NCI-H2171 treated with DMSO at 0.1 percent for 48 hours (cell line): ENCODE results near the gene THBS1.

ENCODE experiments used
- DNase-seq: peaks from one replicate; lab custom pipeline; 2025; lab: John Stamatoyannopoulos, UW

The THBS1 gene

DNA sequence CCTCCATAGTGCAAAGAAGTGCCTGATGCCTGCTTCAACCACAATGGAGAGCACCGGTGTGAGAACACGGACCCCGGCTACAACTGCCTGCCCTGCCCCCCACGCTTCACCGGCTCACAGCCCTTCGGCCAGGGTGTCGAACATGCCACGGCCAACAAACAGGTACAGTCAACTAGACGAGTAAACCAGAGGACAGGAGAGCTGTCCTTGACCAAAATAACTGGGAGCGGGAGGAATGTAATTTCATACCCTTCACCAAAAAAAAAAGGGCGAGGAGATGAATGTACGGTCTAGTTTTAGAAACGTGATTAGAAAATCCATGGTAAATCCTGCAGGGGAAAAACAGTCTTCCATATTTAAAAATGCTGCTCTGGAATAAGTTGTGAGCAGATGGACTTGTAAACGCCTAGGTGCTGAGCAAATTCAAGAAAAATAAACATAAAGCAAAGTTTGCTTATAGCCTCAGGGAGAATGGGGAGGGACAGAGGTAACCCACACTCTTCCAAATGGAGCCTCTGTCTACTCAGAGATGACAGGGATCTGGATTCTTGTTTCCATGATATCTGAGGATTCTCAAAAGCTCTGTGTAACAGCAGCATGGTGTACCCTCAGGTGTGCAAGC lies 8.4 kb downstream of the THBS1 start:
- no peak for DNase-seq

DNA sequence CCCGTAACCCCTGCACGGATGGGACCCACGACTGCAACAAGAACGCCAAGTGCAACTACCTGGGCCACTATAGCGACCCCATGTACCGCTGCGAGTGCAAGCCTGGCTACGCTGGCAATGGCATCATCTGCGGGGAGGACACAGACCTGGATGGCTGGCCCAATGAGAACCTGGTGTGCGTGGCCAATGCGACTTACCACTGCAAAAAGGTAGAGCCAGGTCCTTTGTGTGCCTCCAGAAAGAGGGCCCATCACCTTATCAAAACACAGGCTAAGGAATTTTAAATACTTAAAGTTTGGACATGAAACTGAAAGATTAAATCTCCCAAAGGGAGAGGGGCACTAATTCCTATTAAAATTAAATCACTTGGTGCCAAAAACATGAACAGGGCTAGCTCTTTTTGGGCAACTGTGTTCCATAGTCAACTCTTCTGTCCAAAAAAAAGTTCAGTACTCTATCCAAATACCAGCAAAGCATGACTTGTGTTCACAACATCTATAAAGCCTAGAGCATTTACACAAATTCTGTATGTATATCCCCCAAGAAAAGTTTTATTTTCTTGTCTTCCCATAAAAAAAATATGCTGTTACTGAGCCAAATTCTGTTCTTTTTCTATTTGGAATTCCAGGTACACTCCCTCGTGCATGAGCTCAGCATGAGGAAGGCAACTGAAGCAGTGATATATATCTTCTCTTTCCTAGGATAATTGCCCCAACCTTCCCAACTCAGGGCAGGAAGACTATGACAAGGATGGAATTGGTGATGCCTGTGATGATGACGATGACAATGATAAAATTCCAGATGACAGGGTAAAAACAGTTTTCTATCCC lies 9.2 kb downstream of the THBS1 start:
- DNase-seq: no peak

DNA sequence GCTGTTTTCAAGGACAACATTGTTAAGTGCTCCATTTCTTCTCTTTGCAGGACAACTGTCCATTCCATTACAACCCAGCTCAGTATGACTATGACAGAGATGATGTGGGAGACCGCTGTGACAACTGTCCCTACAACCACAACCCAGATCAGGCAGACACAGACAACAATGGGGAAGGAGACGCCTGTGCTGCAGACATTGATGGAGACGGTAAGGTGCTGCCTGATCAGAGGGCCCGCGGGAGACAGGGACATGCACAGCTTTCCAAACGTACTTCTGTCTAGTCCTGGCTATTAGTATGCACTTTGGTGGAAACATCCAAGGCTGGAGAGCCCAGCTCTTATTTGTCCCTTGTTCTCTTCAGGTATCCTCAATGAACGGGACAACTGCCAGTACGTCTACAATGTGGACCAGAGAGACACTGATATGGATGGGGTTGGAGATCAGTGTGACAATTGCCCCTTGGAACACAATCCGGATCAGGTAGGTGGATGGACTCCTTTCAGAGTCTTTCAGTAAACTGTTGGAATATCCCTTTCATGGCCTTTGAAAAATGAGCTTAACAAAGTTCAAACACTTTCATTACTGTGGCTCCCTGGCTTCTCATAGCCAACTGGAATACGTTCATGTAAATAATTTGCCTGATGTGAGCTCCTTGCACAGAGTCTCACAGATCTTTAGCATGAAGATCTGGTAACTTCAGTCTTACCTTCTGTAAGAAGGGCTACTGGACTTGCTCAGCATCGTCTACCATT lies 10.4 kb downstream of the THBS1 start:
- no peak for DNase-seq

DNA sequence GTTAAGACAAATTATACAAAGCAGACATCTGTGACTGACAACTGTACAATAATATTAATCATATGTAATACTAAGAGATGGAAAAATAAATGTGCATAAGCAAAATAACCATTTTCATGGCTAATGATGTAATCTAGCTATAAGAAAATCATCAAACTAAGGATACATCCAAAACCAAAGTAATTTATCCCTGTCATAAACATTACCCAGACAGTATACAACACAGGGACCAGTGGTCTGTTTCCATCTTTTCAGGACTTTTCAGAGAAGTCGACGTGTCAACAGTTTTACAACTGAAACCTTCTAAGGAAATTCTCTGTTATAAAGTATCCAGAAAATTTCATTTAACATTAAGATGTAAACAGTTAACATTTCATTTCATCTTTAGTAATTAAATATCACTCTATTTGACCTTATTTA lies 11.0 kb downstream of the THBS1 start:
- no peak for DNase-seq

DNA sequence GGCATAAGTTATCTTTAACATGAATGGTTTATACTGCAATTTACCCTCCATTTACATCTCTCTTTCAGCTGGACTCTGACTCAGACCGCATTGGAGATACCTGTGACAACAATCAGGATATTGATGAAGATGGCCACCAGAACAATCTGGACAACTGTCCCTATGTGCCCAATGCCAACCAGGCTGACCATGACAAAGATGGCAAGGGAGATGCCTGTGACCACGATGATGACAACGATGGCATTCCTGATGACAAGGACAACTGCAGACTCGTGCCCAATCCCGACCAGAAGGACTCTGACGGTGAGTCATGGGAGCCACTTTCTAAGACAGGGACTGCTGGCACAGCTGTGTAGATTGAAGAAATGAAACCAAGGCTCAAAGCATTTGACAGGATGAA lies 11.6 kb downstream of the THBS1 start:
- no peak for DNase-seq

DNA sequence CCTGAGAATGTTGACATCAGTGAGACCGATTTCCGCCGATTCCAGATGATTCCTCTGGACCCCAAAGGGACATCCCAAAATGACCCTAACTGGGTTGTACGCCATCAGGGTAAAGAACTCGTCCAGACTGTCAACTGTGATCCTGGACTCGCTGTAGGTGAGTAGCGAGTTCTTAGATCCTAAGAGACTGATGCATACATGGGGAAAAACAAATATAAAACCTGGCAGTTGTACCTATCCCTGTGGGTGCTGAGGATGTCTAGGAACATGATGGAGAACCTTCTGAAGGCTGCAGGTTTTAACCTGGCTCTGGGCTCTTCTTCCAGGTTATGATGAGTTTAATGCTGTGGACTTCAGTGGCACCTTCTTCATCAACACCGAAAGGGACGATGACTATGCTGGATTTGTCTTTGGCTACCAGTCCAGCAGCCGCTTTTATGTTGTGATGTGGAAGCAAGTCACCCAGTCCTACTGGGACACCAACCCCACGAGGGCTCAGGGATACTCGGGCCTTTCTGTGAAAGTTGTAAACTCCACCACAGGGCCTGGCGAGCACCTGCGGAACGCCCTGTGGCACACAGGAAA lies 12.3 kb downstream of the THBS1 start:
- no peak for DNase-seq

DNA sequence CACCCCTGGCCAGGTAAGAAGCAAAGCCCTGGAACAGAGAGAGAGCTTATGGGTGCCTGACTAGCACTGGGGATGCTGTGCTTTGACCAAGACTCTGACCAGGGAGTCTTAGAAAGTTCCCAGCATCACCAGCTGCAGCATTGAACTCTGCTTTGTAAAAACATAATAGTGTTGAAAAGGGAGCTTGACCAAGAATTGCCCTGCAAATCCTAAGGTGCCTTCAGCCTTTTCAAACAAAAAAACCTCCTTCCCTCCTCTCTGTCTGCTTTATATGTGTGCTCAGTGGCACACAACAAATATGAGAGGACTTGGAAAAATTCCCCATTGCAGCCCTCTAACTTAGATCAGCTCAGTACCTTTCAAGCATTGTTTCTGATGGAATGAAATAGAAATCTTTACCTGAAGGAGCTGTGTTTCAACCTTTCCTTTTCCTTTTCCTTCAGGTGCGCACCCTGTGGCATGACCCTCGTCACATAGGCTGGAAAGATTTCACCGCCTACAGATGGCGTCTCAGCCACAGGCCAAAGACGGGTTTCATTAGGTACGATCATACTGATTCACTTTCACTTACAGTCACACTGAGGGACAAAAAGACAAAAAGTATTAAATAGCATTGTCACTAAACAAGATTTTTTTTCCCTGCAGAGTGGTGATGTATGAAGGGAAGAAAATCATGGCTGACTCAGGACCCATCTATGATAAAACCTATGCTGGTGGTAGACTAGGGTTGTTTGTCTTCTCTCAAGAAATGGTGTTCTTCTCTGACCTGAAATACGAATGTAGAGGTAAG lies 13.0 kb downstream of the THBS1 start:
- DNase-seq: no peak

DNA sequence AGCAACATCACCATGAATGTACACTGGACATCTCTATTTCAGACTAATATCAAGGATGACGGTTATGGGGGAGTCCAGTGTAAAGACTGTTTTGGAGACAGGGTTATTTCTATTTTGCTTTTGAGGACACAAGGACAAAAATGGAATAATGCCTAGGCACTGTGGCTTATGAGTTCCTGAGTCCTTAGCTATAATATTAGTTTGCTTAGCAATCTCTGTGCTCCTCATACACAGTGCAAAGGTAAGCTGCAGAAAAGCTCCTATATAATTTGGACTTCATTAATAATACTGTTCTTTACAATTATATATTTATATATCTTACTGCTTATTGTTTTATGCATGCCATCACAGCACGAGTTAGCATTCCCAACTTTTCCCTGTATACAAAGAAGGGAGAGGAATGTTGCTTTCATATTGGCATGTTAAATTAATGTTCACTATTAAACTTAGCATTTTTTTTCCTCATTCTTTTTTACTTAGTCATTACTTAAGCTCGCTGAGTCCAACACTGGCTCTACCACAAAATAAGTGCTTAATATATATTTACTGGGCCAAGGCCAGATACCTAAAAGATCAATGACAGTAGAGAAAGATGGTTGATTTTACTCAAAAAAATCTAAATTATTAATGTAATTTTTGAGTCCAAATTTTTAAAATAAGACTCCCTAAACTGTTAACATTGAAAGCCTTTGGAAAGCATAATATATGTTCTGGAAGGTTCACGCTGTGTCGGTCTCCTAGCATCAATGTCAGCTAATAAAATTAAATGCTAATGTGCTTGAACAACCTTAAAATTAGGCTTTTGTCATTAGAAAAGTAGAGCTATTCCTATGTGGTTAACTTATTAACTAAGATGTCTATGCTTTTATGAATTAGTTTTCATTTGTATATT lies 13.8 kb downstream of the THBS1 start:
- no peak for DNase-seq

DNA sequence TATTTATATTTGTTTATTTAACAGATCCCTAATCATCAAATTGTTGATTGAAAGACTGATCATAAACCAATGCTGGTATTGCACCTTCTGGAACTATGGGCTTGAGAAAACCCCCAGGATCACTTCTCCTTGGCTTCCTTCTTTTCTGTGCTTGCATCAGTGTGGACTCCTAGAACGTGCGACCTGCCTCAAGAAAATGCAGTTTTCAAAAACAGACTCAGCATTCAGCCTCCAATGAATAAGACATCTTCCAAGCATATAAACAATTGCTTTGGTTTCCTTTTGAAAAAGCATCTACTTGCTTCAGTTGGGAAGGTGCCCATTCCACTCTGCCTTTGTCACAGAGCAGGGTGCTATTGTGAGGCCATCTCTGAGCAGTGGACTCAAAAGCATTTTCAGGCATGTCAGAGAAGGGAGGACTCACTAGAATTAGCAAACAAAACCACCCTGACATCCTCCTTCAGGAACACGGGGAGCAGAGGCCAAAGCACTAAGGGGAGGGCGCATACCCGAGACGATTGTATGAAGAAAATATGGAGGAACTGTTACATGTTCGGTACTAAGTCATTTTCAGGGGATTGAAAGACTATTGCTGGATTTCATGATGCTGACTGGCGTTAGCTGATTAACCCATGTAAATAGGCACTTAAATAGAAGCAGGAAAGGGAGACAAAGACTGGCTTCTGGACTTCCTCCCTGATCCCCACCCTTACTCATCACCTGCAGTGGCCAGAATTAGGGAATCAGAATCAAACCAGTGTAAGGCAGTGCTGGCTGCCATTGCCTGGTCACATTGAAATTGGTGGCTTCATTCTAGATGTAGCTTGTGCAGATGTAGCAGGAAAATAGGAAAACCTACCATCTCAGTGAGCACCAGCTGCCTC lies 14.7 kb downstream of the THBS1 start:
- DNase-seq: no peak

DNA sequence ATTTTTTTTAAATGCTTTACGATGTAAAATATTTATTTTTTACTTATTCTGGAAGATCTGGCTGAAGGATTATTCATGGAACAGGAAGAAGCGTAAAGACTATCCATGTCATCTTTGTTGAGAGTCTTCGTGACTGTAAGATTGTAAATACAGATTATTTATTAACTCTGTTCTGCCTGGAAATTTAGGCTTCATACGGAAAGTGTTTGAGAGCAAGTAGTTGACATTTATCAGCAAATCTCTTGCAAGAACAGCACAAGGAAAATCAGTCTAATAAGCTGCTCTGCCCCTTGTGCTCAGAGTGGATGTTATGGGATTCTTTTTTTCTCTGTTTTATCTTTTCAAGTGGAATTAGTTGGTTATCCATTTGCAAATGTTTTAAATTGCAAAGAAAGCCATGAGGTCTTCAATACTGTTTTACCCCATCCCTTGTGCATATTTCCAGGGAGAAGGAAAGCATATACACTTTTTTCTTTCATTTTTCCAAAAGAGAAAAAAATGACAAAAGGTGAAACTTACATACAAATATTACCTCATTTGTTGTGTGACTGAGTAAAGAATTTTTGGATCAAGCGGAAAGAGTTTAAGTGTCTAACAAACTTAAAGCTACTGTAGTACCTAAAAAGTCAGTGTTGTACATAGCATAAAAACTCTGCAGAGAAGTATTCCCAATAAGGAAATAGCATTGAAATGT lies 15.6 kb downstream of the THBS1 start:
- no peak for DNase-seq

DNA sequence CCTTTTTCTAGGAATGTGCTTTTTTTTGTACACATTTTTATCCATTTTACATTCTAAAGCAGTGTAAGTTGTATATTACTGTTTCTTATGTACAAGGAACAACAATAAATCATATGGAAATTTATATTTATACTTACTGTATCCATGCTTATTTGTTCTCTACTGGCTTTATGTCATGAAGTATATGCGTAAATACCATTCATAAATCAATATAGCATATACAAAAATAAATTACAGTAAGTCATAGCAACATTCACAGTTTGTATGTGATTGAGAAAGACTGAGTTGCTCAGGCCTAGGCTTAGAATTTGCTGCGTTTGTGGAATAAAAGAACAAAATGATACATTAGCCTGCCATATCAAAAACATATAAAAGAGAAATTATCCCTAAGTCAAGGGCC lies 16.5 kb downstream of the THBS1 start:
- no peak for DNase-seq

DNA sequence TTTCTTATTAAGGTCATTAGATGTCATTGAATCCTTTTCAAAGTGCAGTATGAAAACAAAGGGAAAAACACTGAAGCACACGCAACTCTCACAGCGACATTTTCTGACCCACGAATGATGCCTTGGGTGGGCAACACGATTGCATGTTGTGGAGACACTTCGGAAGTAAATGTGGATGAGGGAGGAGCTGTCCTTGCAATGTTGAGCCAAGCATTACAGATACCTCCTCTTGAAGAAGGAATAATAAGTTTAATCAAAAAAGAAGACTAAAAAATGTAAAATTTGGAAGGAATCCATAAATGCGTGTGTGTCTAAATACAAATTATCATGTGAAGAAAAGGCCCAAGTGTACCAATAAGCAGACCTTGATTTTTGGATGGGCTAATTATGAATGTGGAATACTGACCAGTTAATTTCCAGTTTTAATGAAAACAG lies 16.9 kb downstream of the THBS1 start:
- DNase-seq: no peak

DNA sequence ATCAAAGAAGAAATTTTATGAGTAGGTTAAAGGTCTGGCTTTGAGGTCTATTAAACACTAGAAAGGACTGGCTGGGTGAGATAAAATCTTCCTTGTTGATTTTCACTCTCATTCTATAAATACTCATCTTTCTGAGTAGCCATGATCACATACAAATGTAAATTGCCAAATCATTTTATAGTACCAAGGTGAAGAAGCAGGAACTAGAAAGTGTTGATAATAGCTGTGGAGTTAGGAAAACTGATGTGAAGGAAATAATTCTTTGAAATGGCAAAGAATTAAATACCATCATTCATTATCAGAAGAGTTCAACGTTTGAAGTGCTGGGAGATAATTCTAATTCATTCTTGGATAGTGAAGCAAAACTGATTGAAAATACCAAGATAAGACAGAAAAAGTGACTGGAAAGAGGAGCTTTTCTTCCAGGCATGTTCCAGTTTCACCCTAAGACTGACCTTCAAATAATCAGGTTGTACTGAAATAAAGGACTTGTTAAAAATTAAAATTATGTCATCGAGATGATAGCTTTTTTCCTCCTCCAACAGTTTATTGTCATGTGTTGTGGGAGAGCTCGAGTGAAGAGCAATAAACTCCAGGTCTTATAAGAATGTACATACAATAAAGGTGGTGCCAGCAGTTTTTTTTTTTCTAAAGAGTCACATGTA lies 17.4 kb downstream of the THBS1 start:
- DNase-seq: no peak

DNA sequence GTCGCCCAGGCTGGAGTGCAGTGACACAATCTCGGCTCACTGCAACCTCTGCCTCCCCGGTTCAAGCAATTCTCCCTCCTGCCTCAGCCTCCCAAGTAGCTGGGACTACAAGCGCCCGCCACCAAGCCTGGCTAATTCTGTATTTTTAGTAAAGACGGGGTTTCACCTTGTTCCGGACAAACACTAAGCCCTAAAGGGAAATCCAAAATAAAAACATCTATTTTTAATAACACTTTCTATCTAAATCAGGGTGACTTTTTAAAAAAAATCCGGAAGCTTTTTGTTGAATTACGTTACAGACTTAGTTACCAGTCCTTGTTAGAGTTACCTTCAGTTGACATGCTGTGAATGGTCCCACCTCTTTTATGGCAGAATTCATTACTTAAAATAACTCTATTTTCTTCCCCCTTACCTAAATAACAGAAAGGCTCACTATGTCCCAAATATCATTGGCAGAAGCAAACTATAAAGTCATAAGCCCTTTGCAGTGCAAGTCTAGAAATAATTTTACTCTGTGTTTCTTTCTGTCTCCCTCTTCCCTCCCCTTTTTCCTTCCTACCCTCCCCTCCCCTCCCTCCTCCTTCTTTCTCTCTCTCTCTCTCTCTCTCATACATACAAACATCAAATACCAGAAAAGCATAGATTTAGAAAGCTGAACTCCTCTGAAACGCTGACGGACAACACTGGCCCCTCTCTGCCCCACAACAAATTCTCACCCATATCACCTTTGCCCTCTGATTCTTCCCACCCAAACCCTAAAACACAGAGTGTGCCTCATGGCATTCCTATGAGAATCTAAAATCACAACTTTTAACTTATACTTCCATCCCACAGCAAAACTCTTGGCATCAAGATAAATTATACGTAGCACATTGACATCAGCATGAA lies 18.3 kb downstream of the THBS1 start:
- no peak for DNase-seq

DNA sequence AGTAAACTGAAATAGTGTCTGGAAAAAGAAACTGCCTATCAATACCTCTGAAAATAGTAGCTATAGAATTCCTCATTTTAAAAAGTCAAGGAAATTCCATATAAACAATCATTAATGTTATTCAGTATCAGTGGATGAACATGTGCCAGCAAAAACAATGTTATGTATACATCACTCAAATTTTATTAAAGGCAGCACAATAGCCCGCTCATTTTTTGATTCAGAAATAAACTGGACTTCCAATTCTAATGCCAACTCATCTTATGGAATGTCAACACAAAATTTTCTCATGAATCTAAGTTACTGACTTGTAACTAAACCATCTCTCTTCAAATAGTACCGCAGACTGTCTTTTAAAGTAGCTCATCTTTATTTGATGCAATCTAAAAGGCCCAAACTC lies 19.0 kb downstream of the THBS1 start:
- no peak for DNase-seq

DNA sequence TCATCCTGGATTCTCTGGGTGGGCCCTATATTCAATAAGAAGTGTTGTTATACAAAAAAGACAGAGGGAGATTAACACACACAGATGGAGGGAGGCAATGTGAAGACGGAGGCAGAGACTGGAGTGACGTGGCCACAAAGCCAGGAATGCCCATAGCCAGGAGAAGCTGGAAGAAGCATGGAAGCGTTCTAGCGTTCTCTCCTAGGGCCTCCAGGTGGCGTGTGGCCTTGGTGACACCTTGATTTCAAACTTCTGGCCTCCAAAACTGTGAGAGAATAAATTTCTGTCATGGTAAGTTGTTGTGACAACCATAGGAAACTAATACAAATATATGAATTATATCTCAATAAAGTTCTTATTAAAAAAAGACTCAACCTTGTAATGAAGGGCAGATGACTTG lies 21.3 kb downstream of the THBS1 start:
- DNase-seq: no peak

DNA sequence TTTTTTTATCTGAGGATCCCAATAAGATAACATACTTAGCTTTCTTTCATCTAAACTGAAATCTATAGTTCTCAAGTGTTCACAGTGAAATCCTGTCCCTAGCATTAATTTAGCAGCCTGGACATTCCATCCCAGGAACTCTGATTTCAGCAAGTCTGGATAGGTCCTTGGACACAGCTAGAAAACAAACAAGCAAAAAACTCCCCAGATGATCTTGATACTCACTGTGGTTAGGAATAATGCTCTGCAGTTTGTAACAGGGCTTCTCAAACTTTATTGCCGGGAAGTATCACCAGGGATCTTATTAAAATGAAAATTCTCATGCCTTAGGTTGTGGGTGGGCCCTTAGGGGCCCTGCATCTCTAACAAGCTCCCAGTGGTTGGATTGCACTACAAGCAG lies 24.3 kb downstream of the THBS1 start:
- no peak for DNase-seq
